Skeletal muscle tissue (tissue), 4 donors: ENCODE data around the gene BLCAP. TPM values are rescaled to one million over a fixed set of nuclear protein-coding genes. Genes with fewer than 3 reads are reported as not detected.
A peak's percentile ranks its signal among the peaks of the same experiment; 100 is the strongest.

Source experiments
- H3K27ac ChIP-seq: one replicate; pipeline ENCODE4 v1.7.0; 2013; ENCODE audit warnings: mild to moderate bottlenecking, low read depth, low read length, inconsistent platforms
- H3K27me3 ChIP-seq, 3 donors: one replicate each; pipeline ENCODE4 v1.7.0; 2013; ENCODE audit warnings: low read length in 3 of 3; ENCODE audit not compliant: control insufficient read depth in 3 of 3, insufficient read depth in 3 of 3
- H3K36me3 ChIP-seq, 3 donors: one replicate each; pipeline ENCODE4 v1.7.0; 2013; ENCODE audit warnings: low read length in 3 of 3; ENCODE audit not compliant: control insufficient read depth in 3 of 3, insufficient read depth in 3 of 3
- H3K4me1 ChIP-seq, 3 donors: one replicate each; pipeline ENCODE4 v1.7.0; 2013; ENCODE audit warnings: low read length in 3 of 3, mild to moderate bottlenecking in 3 of 3; ENCODE audit not compliant: control insufficient read depth in 3 of 3, insufficient read depth in 3 of 3
- H3K4me3 ChIP-seq, 3 donors: one replicate each; pipeline ENCODE4 v1.7.0; 2013; ENCODE audit warnings: low read length in 3 of 3
- H3K9ac ChIP-seq, 3 donors: one replicate each; pipeline ENCODE4 v1.7.0; 2013; ENCODE audit warnings: low read length in 3 of 3, mild to moderate bottlenecking in 3 of 3, moderate library complexity in 2 of 3, low read depth in 1 of 3
- H3K9me3 ChIP-seq, 3 donors: one replicate each; pipeline ENCODE4 v1.7.0; 2013; ENCODE audit warnings: low read length in 3 of 3; ENCODE audit not compliant: control insufficient read depth in 3 of 3
- total RNA-seq: library from RNA; depleted of rRNA; stranded (reverse); fragments of >200 nt; gene quantifications from one replicate; pipeline ENCODE4 v1.2.3, GENCODE V29; 2014
- donor health status: Osteomylitis.

The BLCAP gene
- total RNA-seq, 1 donor from 2014 or later: 241 TPM

DNA sequence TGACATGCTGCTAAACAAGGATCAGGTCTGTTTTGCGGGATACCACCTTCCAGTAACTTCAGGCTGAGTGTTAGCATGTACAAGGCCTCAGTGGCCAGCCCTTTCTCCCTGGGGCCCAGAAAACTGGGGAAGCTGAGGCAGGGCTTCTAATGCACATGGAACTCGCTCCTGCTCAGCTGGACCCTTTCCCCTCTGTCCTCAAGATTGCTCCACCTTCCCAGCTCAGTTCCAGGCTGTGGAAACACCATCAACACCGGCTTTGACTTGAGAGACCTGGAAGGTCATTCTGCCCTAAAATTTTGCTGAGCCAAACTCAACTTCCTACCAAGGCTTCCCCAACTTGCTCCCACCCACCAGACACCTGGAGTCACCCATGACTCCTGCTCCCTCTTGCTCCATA is 4.2 kb upstream of the BLCAP start:
- no peaks in the 10 kb centered on the region for H3K9me3 ChIP-seq
- H3K27ac ChIP-seq: no peak overlapping the region
- no peaks in the 10 kb centered on the region for H3K27me3 ChIP-seq
- H3K4me3 ChIP-seq: no peak overlapping the region
- H3K9ac ChIP-seq: no peak overlapping the region
- H3K4me1 ChIP-seq: peaks cover 8 to 13% (median 11%) of the 10 kb centered on the region in 3 donors
- H3K36me3 ChIP-seq: peaks cover 0 to 2% (median 0%) of the 10 kb centered on the region in 3 donors

DNA sequence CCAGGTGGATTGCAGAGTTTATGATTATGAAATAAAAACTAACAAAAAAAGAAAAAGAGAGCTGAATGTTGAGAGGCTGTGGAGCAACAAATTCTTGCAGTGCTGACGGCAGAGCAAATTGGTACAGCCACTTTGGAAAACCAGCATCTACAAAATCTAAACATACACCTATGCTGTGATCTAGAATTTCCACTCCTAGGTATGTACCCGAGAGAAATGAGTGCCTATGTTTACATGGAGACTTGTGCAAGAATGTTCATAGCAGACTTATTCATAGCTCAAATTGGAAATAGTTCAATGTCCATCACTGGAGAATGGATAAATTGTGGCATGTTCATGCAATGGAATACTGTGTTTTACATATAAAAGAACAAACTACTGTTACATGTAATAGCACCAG is 3.0 kb upstream of the BLCAP start:
- Histone ChIP-seq H3K4me3 (no peak overlapping the region), H3K4me1 (peaks cover 17 to 22% (median 19%) of the 10 kb centered on the region in 3 donors), H3K27ac (no peak overlapping the region), H3K9me3 (no peaks in the 10 kb centered on the region), H3K27me3 (no peaks in the 10 kb centered on the region), H3K9ac (no peak overlapping the region), H3K36me3 (peaks cover 0 to 2% (median 0%) of the 10 kb centered on the region in 3 donors)

DNA sequence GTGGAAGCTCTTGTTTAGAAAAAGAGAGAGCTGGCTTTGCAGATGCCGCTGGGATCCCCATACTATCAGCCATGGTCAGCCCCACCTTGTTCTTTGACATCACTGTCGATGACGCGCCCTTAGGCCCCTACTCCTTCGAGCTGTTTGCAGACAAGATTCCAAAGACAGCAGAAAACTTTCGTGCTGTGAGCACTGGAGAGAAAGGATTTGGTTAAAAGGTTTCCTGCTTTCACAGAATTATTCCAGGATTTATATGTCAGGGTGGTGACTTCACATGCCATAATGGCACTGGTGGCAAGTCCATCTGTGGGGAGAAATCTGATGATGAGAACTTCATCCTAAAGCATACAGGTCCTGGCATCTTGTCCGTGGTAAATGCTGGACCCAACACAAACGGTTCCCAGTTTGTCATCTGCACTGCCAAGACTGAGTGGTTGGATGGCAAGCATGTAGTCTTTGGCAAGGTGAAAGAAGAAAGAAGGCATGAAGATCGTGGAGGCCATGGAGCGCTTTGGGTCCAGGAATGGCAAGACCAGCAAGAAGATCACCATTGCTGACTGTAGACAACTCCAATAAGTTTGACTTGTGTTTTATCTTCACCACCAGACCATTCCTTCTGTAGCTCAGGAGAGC is 2.4 kb upstream of the BLCAP start:
- no peak overlapping the region for H3K9ac ChIP-seq

DNA sequence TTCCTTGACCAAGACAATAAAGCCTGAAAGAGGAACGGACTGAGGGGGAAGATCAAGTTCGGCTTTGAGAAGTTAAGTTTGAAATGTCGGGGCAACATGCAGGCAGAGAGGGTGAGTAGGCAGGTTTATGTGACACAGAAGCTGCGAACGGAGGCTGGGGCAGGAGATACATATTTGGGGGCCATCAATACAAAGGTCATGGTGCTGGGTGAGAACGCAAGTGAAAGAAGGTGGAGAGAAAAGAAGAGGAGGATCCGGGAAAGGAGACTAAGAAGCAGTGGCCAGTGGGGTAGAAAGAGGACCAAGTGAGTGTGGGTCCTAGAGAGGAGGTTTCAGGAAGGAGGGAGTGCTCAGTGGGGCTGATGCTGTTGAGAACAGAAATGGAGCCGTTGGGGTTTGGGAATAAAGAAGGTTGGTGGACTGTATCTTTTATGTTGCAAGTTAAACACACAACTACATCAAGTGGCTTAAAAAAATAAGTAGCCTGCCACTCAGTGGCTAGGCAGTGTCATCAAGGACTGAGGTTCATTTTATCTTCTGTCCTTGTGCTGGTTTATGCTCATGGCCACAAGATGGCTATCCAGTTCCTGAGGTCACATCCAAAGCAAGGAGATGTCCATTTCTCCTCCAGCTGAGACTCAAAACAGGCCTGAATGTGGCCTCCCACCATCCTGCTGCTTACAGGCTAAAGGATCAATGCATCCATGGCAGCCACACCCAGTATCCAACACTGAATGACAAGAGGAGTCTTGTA is 1.7 kb upstream of the BLCAP start:
- H3K27me3 ChIP-seq: no peaks in the 10 kb centered on the region
- no peak overlapping the region for H3K9ac ChIP-seq
- peaks cover 0 to 2% (median 2%) of the 10 kb centered on the region in 3 donors for H3K36me3 ChIP-seq
- H3K27ac ChIP-seq: no peak overlapping the region
- no peak overlapping the region for H3K4me3 ChIP-seq
- no peaks in the 10 kb centered on the region for H3K9me3 ChIP-seq
- H3K4me1 ChIP-seq: peaks cover 28 to 31% (median 29%) of the 10 kb centered on the region in 3 donors

More for the DNA sequence above, 2.4 kb upstream of the BLCAP start:
- Histone ChIP-seq H3K27me3 (no peaks in the 10 kb centered on the region), H3K27ac (no peak overlapping the region), H3K4me3 (no peak overlapping the region), H3K36me3 (peaks cover 0 to 2% (median under 1%) of the 10 kb centered on the region in 3 donors), H3K9me3 (no peaks in the 10 kb centered on the region), H3K4me1 (peaks cover 23 to 29% (median 25%) of the 10 kb centered on the region in 3 donors)

DNA sequence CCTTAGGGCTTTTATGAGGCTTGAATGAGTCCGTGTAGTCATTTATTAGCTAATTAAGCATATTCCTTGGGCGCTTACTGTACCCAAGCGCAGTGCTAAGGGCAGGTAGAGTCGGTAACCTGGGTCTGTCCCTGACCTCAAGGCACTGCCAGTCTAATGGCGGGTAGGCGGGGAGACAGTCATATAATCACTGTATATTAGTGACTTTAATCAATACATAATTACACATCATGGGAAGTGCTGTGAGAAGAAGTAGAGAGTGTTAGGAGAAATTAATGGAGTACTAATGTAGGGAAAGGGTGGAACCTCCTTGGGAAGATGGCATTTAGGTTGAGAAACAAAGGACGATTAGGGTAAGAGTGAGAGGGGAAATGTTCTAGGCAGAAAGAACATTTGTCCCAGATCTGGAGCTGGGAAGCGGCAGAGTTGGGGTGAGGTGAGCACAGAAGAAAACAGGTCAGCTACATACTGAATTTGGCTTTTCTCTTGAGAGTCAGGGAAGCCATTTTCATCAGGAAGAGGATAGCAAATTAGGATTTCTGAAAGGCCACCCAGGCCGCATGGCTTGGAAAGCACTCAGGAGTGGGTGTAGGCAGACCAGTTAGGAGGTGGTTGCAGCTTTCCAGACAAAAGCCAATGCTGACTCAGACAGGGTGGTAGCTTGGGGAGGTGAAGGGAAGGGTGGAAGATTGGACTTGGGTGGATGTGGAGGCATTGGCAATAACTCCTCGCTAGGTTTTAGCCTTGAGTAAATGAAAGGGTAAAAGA is 954 bp upstream of the BLCAP start:
- Histone ChIP-seq H3K4me1 (peaks cover 36 to 39% (median 36%) of the 10 kb centered on the region in 3 donors), H3K27ac (peak overlapping the region; percentile 99)

DNA sequence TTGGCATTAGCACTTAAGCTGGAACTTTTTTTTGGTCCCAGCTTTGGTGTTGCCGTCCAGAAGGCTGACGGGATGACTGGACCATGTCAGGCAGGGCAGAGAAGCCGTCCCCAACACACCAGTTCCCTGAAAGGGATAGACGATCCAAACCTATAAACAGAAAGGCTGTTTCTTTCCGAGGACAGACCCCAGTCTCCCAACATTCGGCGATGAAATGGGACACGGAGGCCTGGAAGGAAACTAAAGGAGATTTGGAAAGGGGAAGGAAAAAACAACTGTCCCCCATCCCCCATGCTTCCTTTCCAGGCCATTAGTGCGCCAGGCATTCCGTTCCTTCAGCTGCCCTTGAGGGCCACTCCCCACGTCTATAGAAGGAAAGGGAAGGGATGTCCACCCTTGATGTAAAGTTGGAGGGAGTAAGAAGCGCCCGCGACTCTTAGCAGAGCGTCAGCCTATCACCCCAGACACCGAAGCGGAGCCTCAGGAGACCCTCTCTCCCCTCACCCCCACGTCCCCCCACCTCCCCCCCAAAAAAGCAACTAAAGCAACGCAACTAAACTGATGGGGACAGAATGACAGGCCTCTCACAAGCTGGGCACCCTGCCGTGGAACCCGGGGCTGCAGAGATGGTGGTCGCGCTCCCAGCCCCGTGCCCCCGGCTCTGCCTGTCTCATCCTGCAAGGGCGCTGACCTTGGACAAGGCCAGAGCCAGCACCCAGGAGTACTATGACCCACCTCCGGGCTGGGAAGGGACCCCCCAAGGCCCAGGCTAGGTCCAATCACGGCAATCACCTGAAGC is 638 bp downstream of the BLCAP start:
- Histone ChIP-seq H3K4me1 (peaks cover 47 to 50% (median 47%) of the 10 kb centered on the region in 3 donors), H3K9me3 (no peaks in the 10 kb centered on the region), H3K4me3 (peak overlapping the region; percentile 93 to 96 (median 95)), H3K36me3 (peaks cover 0 to 4% (median 2%) of the 10 kb centered on the region in 3 donors), H3K27me3 (no peaks in the 10 kb centered on the region), H3K27ac (peak overlapping the region; percentile 99), H3K9ac (peak overlapping the region; percentile 97 to 100 (median 100))

More for the DNA sequence above, 954 bp upstream of the BLCAP start:
- Histone ChIP-seq H3K4me3 (peak overlapping the region; percentile 93 to 96 (median 95)), H3K9ac (peak overlapping the region; percentile 97 to 100 (median 100)), H3K36me3 (peaks cover 0 to 2% (median 2%) of the 10 kb centered on the region in 3 donors), H3K9me3 (no peaks in the 10 kb centered on the region), H3K27me3 (no peaks in the 10 kb centered on the region)

DNA sequence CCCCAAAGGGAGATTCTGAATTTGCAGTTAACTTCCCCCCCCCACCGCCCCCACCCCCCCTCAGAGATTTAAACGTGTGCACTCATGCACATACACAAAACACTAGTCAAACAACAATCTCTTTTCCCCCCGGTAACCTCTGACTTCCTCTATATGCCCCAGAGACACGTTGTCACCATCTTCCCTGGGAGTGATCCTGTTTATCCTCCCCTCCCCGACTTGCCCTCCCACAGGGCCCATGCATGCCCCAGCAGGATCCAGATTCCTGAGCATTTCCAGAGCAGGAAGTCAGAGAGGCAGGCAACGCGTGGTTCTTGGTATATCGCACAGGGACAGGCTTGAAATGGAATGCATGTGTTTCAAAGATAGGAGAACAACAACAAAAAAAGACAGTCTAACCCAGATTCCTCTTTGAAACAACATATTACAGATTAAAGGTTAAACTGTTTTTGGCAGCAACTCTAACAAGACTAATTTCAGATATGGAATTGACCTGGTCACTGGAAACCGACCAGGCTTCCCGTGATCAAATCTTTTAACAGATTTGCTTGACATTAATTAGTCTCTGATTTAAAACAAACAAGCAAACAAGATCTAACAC is 1.3 kb downstream of the BLCAP start:
- Histone ChIP-seq H3K9me3 (no peaks in the 10 kb centered on the region), H3K27me3 (no peaks in the 10 kb centered on the region), H3K4me1 (peaks cover 49 to 52% (median 50%) of the 10 kb centered on the region in 3 donors), H3K4me3 (peak overlapping the region; percentile 93 to 96 (median 95)), H3K27ac (peak overlapping the region; percentile 99), H3K36me3 (peaks cover 0 to 4% (median 2%) of the 10 kb centered on the region in 3 donors), H3K9ac (peak overlapping the region; percentile 82 to 100 (median 100))

DNA sequence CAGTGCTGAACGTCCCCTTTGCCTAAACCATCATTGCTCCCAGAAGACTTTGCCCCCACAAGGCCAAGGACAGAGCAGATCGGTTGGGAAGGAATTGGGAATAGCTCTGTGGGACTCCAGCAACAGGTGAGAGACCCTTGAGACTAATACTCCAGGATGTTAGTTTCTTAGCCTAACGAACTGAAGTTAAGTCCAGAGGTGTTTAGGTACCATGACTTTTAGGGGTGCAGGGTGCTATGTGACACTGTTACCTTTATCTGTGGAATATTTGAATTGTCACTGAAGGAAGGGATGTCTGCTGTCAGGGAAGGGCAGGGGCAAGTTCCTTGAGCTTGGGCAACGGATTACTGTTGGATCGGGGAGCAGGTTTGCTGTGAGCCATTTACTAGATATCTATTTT is 1.9 kb downstream of the BLCAP start:
- peaks cover 0 to 4% (median 2%) of the 10 kb centered on the region in 3 donors for H3K36me3 ChIP-seq
- peak overlapping the region; percentile 99 for H3K27ac ChIP-seq
- no peaks in the 10 kb centered on the region for H3K27me3 ChIP-seq
- peak overlapping the region; percentile 47 to 100 (median 69) for H3K9ac ChIP-seq
- H3K4me3 ChIP-seq: peak overlapping the region; percentile 93 to 96 (median 95)
- peaks cover 53 to 57% (median 54%) of the 10 kb centered on the region in 3 donors for H3K4me1 ChIP-seq
- no peaks in the 10 kb centered on the region for H3K9me3 ChIP-seq
